Stimulated activated memory B cell treated with anti-CD40 and anti-IgM and Interleukin-4, amounts not matched to agents 10 μg/mL and 1 μg/mL and 100 μg/mL, for 72 hours (primary cell): ENCODE data around the gene UNC93A.

Source experiments
- ATAC-seq: fragments of 150-1000 bp; cut with Tn5 transposase; 2 replicates; pipeline ENCODE4 v1.10.0; 2021
- H3K27ac Mint-ChIP-seq: one replicate; pipeline ENCODE4 v1.8.0; 2022; ENCODE audit warnings: mild to moderate bottlenecking, mixed read lengths
- H3K27me3 Mint-ChIP-seq: one replicate; pipeline ENCODE4 v1.8.0; 2022; ENCODE audit warnings: mixed read lengths
- H3K36me3 Mint-ChIP-seq: one replicate; pipeline ENCODE4 v1.8.0; 2022; ENCODE audit warnings: mixed read lengths
- H3K4me1 Mint-ChIP-seq: one replicate; pipeline ENCODE4 v1.8.0; 2022; ENCODE audit warnings: mixed read lengths
- H3K4me3 Mint-ChIP-seq: one replicate; pipeline ENCODE4 v1.8.0; 2022; ENCODE audit warnings: mild to moderate bottlenecking, moderate library complexity, mixed read lengths
- H3K9me3 Mint-ChIP-seq: one replicate; pipeline ENCODE4 v1.8.0; 2022; ENCODE audit warnings: mixed read lengths

UNC93A gene

GRCh38 chr6:167331565-167331964 is 40.5 kb downstream of the UNC93A start:
- ATAC-seq, result no peak
- Mint-ChIP-seq H3K4me1 (no peaks in the 10 kb centered on the region), H3K4me3 (no peak overlapping the region), H3K27me3 (peaks cover 25% of the 10 kb centered on the region), H3K36me3 (no peaks in the 10 kb centered on the region), H3K27ac (no peak overlapping the region), H3K9me3 (no peaks in the 10 kb centered on the region)

- Mint-ChIP-seq H3K27me3 (peaks cover 18% of the 10 kb centered on the region), H3K27ac (no peak overlapping the region), H3K4me1 (no peaks in the 10 kb centered on the region), H3K36me3 (no peaks in the 10 kb centered on the region), H3K9me3 (peaks cover 2% of the 10 kb centered on the region), H3K4me3 (no peak overlapping the region)
- no peak for ATAC-seq
Measured at GRCh38 chr6:167336844-167337630, 45.9 kb downstream of the UNC93A start.

GRCh38 chr6:167337675-167338449 is 46.7 kb downstream of the UNC93A start:
- no peak overlapping the region for H3K27ac Mint-ChIP-seq
- H3K27me3 Mint-ChIP-seq, result peaks cover 18% of the 10 kb centered on the region

GRCh38 chr6:167338541-167339117 is 47.5 kb downstream of the UNC93A start:
- H3K4me3 Mint-ChIP-seq, result no peak overlapping the region
- no peak for ATAC-seq
- H3K4me1 Mint-ChIP-seq, result no peaks in the 10 kb centered on the region
- H3K27me3 Mint-ChIP-seq, result peaks cover 24% of the 10 kb centered on the region
- no peak overlapping the region for H3K27ac Mint-ChIP-seq
- peaks cover 2% of the 10 kb centered on the region for H3K9me3 Mint-ChIP-seq
- no peaks in the 10 kb centered on the region for H3K36me3 Mint-ChIP-seq

More at GRCh38 chr6:167337675-167338449, 46.7 kb downstream of the UNC93A start:
- Mint-ChIP-seq H3K36me3 (no peaks in the 10 kb centered on the region), H3K9me3 (peaks cover 2% of the 10 kb centered on the region), H3K4me3 (no peak overlapping the region), H3K4me1 (no peaks in the 10 kb centered on the region)
- ATAC-seq, result no peak

GRCh38 chr6:167341038-167341583 is 50.0 kb downstream of the UNC93A start:
- Mint-ChIP-seq H3K9me3 (peaks cover 2% of the 10 kb centered on the region), H3K4me1 (no peaks in the 10 kb centered on the region)

GRCh38 chr6:167341665-167342655 is 50.8 kb downstream of the UNC93A start:
- Mint-ChIP-seq H3K36me3 (no peaks in the 10 kb centered on the region), H3K9me3 (peaks cover 2% of the 10 kb centered on the region), H3K4me1 (peaks cover 2% of the 10 kb centered on the region), H3K27ac (no peak overlapping the region), H3K4me3 (no peak overlapping the region), H3K27me3 (peaks cover 55% of the 10 kb centered on the region)
- no peak for ATAC-seq

More at GRCh38 chr6:167341038-167341583, 50.0 kb downstream of the UNC93A start:
- Mint-ChIP-seq H3K4me3 (no peak overlapping the region), H3K36me3 (no peaks in the 10 kb centered on the region), H3K27ac (no peak overlapping the region), H3K27me3 (peaks cover 49% of the 10 kb centered on the region)
- no peak for ATAC-seq

GRCh38 chr6:167342879-167343610 is 51.9 kb downstream of the UNC93A start:
- H3K4me1 Mint-ChIP-seq, result peaks cover 9% of the 10 kb centered on the region
- no peaks in the 10 kb centered on the region for H3K36me3 Mint-ChIP-seq
- H3K27ac Mint-ChIP-seq, result no peak overlapping the region
- no peak for ATAC-seq
- H3K4me3 Mint-ChIP-seq, result no peak overlapping the region
- H3K27me3 Mint-ChIP-seq, result peaks cover 64% of the 10 kb centered on the region
- H3K9me3 Mint-ChIP-seq, result peaks cover 2% of the 10 kb centered on the region

GRCh38 chr6:167345348-167345747 is 54.2 kb downstream of the UNC93A start:
- Mint-ChIP-seq H3K4me3 (no peak overlapping the region), H3K4me1 (peaks cover 15% of the 10 kb centered on the region), H3K36me3 (no peaks in the 10 kb centered on the region), H3K27me3 (peaks cover 71% of the 10 kb centered on the region), H3K27ac (no peak overlapping the region), H3K9me3 (no peaks in the 10 kb centered on the region)
- no peak for ATAC-seq

- ATAC-seq, result no peak
- peaks cover 73% of the 10 kb centered on the region for H3K27me3 Mint-ChIP-seq
Measured at GRCh38 chr6:167345960-167346359, 54.8 kb downstream of the UNC93A start.

GRCh38 chr6:167347226-167347625 is 56.1 kb downstream of the UNC93A start:
- no peaks in the 10 kb centered on the region for H3K36me3 Mint-ChIP-seq

More at GRCh38 chr6:167345960-167346359, 54.8 kb downstream of the UNC93A start:
- no peaks in the 10 kb centered on the region for H3K9me3 Mint-ChIP-seq
- no peak overlapping the region for H3K4me3 Mint-ChIP-seq
- H3K4me1 Mint-ChIP-seq, result peaks cover 18% of the 10 kb centered on the region
- no peak overlapping the region for H3K27ac Mint-ChIP-seq
- no peaks in the 10 kb centered on the region for H3K36me3 Mint-ChIP-seq

GRCh38 chr6:167349631-167350274 is 58.6 kb downstream of the UNC93A start:
- Mint-ChIP-seq H3K27ac (peak overlapping the region; percentile 99), H3K4me3 (peak overlapping the region; percentile 86), H3K4me1 (peaks cover 30% of the 10 kb centered on the region), H3K36me3 (no peaks in the 10 kb centered on the region), H3K27me3 (peaks cover 47% of the 10 kb centered on the region), H3K9me3 (no peaks in the 10 kb centered on the region)
- no peak for ATAC-seq

More at GRCh38 chr6:167347226-167347625, 56.1 kb downstream of the UNC93A start:
- Mint-ChIP-seq H3K27ac (no peak overlapping the region), H3K4me1 (peaks cover 30% of the 10 kb centered on the region), H3K4me3 (no peak overlapping the region), H3K27me3 (peaks cover 65% of the 10 kb centered on the region), H3K9me3 (no peaks in the 10 kb centered on the region)
- no peak for ATAC-seq

GRCh38 chr6:167350275-167350696 is 59.2 kb downstream of the UNC93A start:
- Mint-ChIP-seq H3K9me3 (no peaks in the 10 kb centered on the region), H3K27me3 (peaks cover 42% of the 10 kb centered on the region), H3K4me3 (peak overlapping the region; percentile 86), H3K4me1 (peaks cover 30% of the 10 kb centered on the region), H3K27ac (peak overlapping the region; percentile 99), H3K36me3 (no peaks in the 10 kb centered on the region)
- ATAC-seq, result no peak
